Measurements from ENCODE around the gene ISCU.
"Not testable (repeated sequence)": the region's sequence is repeated elsewhere in the genome, so short reads cannot be mapped to it uniquely, and the experiment has no call there.

The ISCU gene

GRCh38 chr12:108570743-108571608 lies 8.6 kb downstream of the ISCU start:
- DNase-seq (ENCODE audit: low read depth) = no peak

DNA sequence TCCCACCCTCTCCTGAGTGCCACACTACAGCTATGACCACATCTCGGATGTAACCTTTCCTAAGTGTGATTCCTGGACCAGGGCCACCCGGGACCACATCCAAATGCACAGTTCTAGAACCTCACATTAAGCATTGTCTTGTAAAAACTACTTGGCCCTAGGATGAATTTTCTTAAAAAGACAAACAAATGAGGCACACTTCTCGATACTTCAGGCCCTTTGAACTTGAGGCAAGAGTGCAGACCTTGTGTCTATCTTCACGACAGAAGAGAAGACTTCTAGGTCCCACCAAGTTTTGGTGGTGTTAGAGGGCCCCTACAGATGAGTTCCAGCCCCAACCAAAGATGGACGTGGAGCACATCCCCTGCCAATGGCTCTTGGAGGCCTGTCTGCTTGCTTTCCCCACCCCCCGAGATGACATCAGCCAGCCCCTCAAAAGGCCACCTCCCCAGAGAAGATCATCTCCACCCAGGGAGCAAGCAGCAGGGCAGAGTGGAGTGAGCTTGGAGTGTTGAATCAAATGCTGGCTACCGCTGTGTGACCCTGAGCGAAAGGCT lies 9.3 kb downstream of the ISCU start:
- no peak for DNase-seq (ENCODE audit: low read depth)

DNA sequence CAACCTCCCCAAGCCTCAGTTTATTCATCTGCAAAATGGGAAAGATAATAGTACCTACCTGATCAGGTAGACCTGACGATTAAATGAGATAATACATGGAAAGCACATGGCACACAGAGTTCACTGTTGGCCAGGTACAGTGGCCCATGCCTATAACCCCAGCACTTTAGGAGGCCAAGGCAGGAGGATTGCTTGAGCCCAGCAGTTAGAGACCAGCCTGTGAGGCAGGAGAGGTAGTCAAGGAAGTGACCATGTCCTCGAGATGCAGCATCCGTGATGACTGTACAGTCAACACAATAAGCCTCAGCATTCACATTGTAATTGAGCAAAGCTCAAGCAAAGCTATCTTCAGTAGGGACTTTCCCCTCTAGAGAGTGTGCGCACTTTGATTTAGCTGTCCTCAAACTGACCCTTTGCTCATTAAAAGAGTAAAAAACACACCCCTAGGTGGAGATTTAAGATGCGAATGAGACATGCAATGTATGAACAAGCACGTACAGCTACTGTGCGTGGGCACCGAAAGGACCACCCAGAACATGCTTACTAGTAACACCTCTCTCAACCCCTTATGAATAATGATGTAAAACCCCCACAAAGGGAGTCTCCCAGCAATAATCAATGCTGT lies 9.9 kb downstream of the ISCU start:
- no peak for DNase-seq (ENCODE audit: low read depth)

- no peak for DNase-seq (ENCODE audit: low read depth)
Measured at GRCh38 chr12:108573317-108573716, 10.9 kb downstream of the ISCU start.

DNA sequence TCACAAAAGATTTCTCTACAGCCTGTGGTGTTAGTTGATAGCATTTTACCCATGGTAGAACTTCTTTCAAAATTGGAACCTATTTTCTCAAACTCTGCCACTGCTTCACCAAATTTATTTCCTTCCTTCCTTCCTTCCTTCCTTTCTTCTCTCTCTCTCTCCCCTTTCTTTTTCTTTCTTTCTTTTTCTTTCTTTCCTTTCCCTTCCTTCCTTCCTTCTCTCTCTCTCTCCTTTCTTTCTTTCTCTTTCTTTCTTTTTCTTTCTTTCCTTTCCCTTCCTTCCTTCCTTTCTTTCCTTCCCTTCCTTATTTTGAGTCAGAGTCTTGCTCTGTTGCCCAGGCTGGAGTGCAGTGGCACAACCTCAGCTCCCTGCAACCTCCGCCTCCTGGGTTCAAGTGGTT lies 11.9 kb downstream of the ISCU start:
- DNase-seq (ENCODE audit: low read depth) = not testable (repeated sequence)

DNA sequence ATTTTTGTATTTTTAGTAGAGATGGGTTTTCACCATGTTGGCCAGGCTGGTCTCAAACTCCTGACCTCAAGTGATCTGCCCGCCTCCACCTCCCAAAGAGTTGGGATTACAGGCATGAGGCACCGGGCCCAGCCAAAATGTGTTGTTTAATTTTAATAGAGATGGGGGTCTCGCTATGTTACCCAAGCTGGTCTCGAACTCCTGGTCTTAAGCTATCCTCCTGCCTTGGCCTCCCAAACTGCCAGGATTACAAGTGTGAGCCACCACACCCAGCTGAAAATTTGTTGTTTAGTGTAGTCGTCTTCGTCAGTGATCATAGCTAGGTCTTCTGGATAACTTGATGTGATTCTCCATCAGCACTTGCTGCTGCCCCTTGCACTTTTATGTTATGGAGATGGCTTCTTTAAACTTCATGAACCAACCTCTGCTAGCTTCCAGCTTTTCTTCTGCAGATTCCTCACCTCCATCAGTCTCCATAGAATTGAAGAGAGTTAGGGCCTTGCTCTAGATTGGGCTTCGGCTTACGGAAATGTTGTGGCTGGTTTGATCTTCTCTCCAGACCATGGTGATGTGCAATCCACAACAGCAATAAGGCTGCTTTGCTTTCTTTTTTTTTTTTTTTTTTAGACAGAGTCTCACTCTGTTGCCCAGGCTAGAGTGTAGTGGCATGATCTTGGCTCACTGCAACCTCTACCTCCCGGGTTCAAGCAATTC lies 13.0 kb downstream of the ISCU start:
- no peak for DNase-seq (ENCODE audit: low read depth)

GRCh38 chr12:108576660-108577234 lies 14.4 kb downstream of the ISCU start:
- DNase-seq (ENCODE audit: low read depth) = no peak

- no peak for DNase-seq (ENCODE audit: low read depth)
Measured at GRCh38 chr12:108577458-108577857, 15.1 kb downstream of the ISCU start.

GRCh38 chr12:108578264-108578663 lies 15.9 kb downstream of the ISCU start:
- no peak for DNase-seq (ENCODE audit: low read depth)

- no peak for DNase-seq (ENCODE audit: low read depth)
Measured at GRCh38 chr12:108578813-108579212, 16.4 kb downstream of the ISCU start.

GRCh38 chr12:108580531-108580930 lies 18.1 kb downstream of the ISCU start:
- no peak for DNase-seq (ENCODE audit: low read depth)

DNA sequence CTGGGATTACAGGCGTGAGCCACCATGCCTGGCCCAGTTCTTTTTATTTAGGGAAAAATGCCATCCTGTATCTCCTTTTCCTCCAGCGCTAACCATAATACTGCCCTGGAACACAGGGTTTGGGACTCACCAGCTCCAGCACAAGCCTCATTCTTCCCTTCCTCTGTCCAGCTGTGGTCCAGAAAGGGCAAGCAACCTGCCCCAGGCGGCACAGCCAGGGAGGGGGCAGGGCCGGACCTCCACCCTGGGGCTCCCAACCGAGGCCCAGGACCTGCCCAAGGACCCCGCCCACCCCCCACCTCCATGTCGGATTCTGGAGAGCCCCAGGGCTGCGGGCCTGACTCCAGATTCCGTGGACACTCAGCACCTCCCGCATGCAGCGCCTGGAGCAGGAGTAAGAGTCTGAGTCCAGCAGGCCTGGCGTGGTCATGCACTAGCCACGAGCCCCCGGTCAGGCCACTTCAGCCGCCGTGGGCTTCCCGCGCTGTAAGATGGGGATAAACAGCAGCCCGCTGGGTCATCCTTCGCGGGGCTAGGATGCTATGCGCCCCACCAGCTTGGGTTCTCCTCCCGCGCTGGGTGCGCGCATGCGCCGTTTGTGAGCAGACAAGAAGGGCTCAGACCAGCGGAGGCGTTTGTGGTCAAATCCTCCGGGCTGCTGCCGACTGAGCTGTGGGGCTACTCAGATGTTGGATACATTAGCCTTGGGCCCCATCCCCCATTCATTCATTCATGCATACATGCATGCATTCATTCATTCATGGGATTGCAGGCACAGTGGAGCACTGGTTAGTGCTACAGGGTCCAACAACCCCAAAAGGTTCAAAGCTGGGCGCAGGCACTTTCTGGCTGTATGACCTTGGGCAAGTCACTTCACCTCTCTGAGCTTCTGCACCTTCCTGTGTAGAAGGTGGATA lies 19.2 kb downstream of the ISCU start:
- DNase-seq (ENCODE audit: low read depth) = no peak

- no peak for DNase-seq (ENCODE audit: low read depth)
Measured at GRCh38 chr12:108582509-108582908, 20.1 kb downstream of the ISCU start.

- no peak for DNase-seq (ENCODE audit: low read depth)
Measured at GRCh38 chr12:108582978-108583770, 20.8 kb downstream of the ISCU start.

DNA sequence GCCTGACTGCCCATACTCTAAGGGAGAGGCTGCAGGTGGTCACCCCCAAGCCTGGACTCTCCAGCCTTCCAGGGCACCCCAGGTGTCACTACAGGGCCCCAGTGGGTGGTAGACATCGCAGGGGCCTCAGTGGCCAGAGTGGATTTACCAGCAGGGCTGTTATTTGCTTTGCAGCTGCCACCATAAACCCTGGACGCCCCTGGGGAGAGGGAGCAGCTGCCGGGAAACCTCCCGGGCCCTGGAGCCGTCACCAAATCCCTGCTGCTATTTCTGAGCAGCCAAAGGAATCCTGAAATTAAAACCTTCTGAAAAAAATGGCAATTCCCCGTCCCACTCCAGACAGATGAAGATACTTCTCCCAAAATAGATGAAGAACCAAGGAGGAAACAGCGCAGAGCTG lies 21.6 kb downstream of the ISCU start:
- DNase-seq (ENCODE audit: low read depth) = no peak

- DNase-seq (ENCODE audit: low read depth) = no peak
Measured at GRCh38 chr12:108584456-108585065, 22.2 kb downstream of the ISCU start.

DNA sequence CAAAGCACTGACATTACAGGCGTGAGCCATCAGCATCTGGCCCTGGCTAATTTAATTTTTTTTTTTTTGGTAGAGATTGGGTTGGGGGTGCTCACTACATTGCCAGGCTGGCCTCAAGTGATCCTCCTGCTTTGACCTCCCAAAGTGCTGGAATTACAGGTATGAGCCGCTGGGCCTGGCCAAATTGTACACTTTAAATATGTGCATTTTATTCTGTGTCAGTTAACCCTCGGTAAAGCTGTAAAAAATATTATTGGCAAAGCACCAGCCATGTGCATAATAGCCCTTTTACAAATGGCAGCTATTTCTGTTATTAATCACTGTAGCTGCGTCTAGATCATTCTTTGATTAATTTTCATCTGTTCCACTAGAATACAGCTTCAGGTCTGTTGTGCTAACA lies 23.5 kb downstream of the ISCU start:
- DNase-seq (ENCODE audit: low read depth) = no peak

- no peak for DNase-seq (ENCODE audit: low read depth)
Measured at GRCh38 chr12:108586306-108586705, 23.9 kb downstream of the ISCU start.

DNA sequence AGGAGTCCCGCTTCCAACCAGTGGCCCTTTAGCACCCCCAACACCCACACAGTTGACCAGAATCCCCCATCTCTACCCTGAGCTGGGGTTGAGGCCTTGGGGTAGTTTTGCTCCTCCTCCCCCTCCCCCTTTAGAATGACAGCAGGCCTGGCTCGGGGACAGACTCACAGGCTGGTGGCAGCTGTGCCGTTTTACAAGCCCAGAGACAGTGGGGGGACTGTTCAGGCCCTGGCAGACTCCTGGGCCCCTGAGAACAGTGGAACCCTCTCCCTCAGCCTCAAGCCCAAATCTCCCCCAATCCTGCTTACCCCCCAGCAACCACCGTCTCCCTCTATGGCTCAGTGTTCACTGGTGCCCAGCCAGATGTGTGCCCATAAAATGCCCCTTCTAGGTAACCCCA lies 25.4 kb downstream of the ISCU start:
- DNase-seq (ENCODE audit: low read depth) = no peak

Measured in GM04503 (cell line).